ENCODE data around the gene HIPK3.

Gene HIPK3

DNA sequence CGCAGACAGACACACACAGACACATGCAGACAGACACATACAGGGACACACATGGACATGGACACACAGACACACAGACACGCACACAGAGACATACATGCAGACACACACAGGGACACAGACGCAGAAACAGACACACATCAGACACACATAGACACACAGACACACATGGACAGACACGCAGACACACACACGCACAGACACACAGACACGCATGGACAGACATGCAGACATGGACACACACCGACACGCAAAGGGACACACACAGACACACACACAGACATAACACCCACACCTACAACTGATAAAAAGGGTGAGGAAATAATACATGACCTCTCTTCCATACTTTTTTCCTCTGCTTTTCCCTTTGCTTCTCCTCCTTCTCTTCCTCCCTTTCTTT is 146.2 kb downstream of the HIPK3 start:
- H3K4me3 ChIP-seq (ENCODE audit: low read depth, low read length): no peak overlapping the region
- TF ChIP-seq, protein P1, sequence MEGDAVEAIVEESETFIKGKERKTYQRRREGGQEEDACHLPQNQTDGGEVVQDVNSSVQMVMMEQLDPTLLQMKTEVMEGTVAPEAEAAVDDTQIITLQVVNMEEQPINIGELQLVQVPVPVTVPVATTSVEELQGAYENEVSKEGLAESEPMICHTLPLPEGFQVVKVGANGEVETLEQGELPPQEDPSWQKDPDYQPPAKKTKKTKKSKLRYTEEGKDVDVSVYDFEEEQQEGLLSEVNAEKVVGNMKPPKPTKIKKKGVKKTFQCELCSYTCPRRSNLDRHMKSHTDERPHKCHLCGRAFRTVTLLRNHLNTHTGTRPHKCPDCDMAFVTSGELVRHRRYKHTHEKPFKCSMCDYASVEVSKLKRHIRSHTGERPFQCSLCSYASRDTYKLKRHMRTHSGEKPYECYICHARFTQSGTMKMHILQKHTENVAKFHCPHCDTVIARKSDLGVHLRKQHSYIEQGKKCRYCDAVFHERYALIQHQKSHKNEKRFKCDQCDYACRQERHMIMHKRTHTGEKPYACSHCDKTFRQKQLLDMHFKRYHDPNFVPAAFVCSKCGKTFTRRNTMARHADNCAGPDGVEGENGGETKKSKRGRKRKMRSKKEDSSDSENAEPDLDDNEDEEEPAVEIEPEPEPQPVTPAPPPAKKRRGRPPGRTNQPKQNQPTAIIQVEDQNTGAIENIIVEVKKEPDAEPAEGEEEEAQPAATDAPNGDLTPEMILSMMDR (IDR thresholded peaks at IDR 0.05; ENCODE audit: borderline replicate concordance, insufficient read depth, low read depth, low read length): no peak

- TF ChIP-seq, protein P1 (IDR thresholded peaks at IDR 0.05; ENCODE audit: borderline replicate concordance, insufficient read depth, low read depth, low read length): no peak
- no peak overlapping the region for H3K4me3 ChIP-seq (ENCODE audit: low read depth, low read length)
Measured at GRCh38 chr11:33405834-33406602, 148.8 kb downstream of the HIPK3 start.

All from GM12875 (cell line).